ENCODE data around the gene ASB5.
"Not testable (repeated sequence)": the region's sequence is repeated elsewhere in the genome, so short reads cannot be mapped to it uniquely, and the experiment has no call there.

The ASB5 gene

DNA sequence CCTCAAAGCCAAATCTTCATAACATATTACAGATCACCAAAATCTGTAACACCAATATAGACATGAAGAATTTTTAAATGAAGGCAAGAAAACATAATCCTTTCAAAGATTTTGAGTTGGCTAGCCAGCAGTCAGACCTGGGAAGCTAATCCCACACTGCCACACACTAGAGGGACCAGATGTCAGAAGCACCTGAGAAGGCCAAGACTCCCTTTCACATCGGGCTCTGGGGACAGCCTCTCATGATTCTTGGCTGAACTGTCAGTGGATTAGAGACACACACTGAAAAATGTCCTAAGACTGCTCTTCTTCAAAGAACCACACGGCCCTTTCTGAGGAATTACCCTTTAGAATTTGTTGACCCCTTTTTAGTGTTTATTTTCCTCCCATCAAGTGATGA, 45.5 kb downstream of the ASB5 start:
- no peaks in the 10 kb centered on the region for H3F3A ChIP-seq (ENCODE audit: insufficient read depth, low read length)
- H2AFZ ChIP-seq (ENCODE audit: low read length) = no peak overlapping the region
- no peaks in the 10 kb centered on the region for H3K79me2 ChIP-seq (ENCODE audit: insufficient read depth, low read length)
- no peak overlapping the region for H3K4me2 ChIP-seq (ENCODE audit: low read length)
- TF ChIP-seq EZH2 (IDR thresholded peaks at IDR 0.05; ENCODE audit: borderline replicate concordance, low read length) = no peak
- no peak for TF ChIP-seq CTCF (IDR thresholded peaks at IDR 0.05; ENCODE audit: low read length)
- no peaks in the 10 kb centered on the region for H3K36me3 ChIP-seq (ENCODE audit: insufficient read depth, low read length)
- no peaks in the 10 kb centered on the region for H3K9me3 ChIP-seq (ENCODE audit: low read length)
- no peaks in the 10 kb centered on the region for H3K9me2 ChIP-seq (ENCODE audit: low read depth, low read length)
- H4K20me1 ChIP-seq (ENCODE audit: insufficient read depth, low read length) = no peaks in the 10 kb centered on the region
- H3K4me1 ChIP-seq (ENCODE audit: insufficient read depth, low read length, severe bottlenecking) = no peaks in the 10 kb centered on the region
- no peaks in the 10 kb centered on the region for H3K27me3 ChIP-seq (ENCODE audit: insufficient read depth, low read length)
- no peak overlapping the region for H3K4me3 ChIP-seq (ENCODE audit: low read depth, low read length, poor library complexity, severe bottlenecking)
- no peak overlapping the region for H3K9ac ChIP-seq (ENCODE audit: low read length)
- H3K27ac ChIP-seq (ENCODE audit: low read depth, low read length, poor library complexity, severe bottlenecking) = no peak overlapping the region

DNA sequence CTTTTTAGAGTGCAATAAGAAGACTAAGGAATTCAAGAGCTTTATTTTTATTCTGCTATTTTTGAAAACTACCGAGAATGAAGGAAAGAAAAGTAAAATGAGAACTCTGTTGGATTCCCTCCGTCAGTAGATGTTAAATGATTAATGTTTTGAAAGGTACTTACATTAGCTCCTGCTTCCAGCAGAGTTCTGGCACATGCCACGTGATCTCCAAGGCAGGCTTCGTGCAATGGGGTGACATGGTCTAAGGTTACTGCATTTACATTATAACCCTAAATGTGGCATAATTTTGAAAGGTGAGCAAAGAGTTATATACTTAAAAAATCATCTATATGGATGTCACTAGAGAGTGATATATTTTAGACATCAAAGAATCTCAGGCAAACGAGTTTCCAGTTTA, 46.9 kb downstream of the ASB5 start:
- no peaks in the 10 kb centered on the region for H3K27me3 ChIP-seq (ENCODE audit: insufficient read depth, low read length)
- H4K20me1 ChIP-seq (ENCODE audit: insufficient read depth, low read length) = no peaks in the 10 kb centered on the region
- H3K36me3 ChIP-seq (ENCODE audit: insufficient read depth, low read length) = no peaks in the 10 kb centered on the region
- no peak overlapping the region for H3K27ac ChIP-seq (ENCODE audit: low read depth, low read length, poor library complexity, severe bottlenecking)
- no peak overlapping the region for H2AFZ ChIP-seq (ENCODE audit: low read length)
- no peak overlapping the region for H3K4me2 ChIP-seq (ENCODE audit: low read length)
- TF ChIP-seq EZH2 (IDR thresholded peaks at IDR 0.05; ENCODE audit: borderline replicate concordance, low read length) (no peak), CTCF (IDR thresholded peaks at IDR 0.05; ENCODE audit: low read length) (no peak)
- H3K4me3 ChIP-seq (ENCODE audit: low read depth, low read length, poor library complexity, severe bottlenecking) = no peak overlapping the region
- H3K4me1 ChIP-seq (ENCODE audit: insufficient read depth, low read length, severe bottlenecking) = no peaks in the 10 kb centered on the region
- no peaks in the 10 kb centered on the region for H3K79me2 ChIP-seq (ENCODE audit: insufficient read depth, low read length)
- no peaks in the 10 kb centered on the region for H3K9me3 ChIP-seq (ENCODE audit: low read length)
- H3K9ac ChIP-seq (ENCODE audit: low read length) = no peak overlapping the region
- H3K9me2 ChIP-seq (ENCODE audit: low read depth, low read length) = no peaks in the 10 kb centered on the region
- H3F3A ChIP-seq (ENCODE audit: insufficient read depth, low read length) = no peaks in the 10 kb centered on the region

DNA sequence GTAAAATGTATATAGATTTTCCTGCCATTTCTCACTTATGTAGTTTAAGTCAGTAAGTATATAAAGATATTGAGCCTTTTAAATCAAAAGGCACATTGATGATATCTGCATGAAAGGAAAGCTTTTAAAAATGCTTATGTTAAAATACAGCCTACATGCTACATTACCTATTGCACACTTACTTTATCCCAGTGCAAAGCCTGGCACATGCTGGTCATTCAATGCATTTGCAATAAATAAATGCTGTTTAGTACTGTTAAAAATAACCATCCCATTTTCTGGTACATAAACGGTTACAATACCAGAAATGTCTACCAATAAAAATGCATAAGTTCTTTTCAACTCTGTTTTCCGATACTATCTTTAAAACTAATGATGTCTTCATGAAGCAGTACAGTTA, 51.5 kb downstream of the ASB5 start:
- TF ChIP-seq CTCF (IDR thresholded peaks at IDR 0.05; ENCODE audit: low read length) (no peak), EZH2 (IDR thresholded peaks at IDR 0.05; ENCODE audit: borderline replicate concordance, low read length) (no peak)
- H3K79me2 ChIP-seq (ENCODE audit: insufficient read depth, low read length) = no peaks in the 10 kb centered on the region
- H3K9ac ChIP-seq (ENCODE audit: low read length) = no peak overlapping the region
- H3K4me1 ChIP-seq (ENCODE audit: insufficient read depth, low read length, severe bottlenecking) = no peaks in the 10 kb centered on the region
- no peaks in the 10 kb centered on the region for H3K9me3 ChIP-seq (ENCODE audit: low read length)
- H3K27me3 ChIP-seq (ENCODE audit: insufficient read depth, low read length) = no peaks in the 10 kb centered on the region
- no peak overlapping the region for H2AFZ ChIP-seq (ENCODE audit: low read length)
- no peaks in the 10 kb centered on the region for H4K20me1 ChIP-seq (ENCODE audit: insufficient read depth, low read length)
- H3K36me3 ChIP-seq (ENCODE audit: insufficient read depth, low read length) = no peaks in the 10 kb centered on the region
- no peak overlapping the region for H3K4me2 ChIP-seq (ENCODE audit: low read length)
- no peak overlapping the region for H3K27ac ChIP-seq (ENCODE audit: low read depth, low read length, poor library complexity, severe bottlenecking)
- no peaks in the 10 kb centered on the region for H3K9me2 ChIP-seq (ENCODE audit: low read depth, low read length)
- no peak overlapping the region for H3K4me3 ChIP-seq (ENCODE audit: low read depth, low read length, poor library complexity, severe bottlenecking)
- no peaks in the 10 kb centered on the region for H3F3A ChIP-seq (ENCODE audit: insufficient read depth, low read length)

DNA sequence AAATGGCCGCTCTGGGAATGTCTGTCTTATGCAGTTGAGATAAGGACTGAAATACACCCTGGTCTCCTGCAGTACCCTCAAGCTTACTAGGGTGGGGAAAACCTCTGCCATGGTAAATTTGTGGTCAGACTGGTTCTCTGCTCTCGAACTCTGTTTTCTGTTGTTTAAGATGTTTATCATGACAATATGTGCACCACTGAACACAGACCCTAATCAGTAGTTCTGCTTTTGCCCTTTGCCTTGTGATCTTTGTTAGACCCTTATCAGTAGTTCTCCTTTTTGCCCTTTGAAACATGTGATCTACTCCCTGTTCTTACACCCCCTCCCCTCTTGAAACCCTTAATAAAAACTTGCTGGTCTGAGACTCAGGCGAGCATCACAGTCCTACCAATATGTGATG, 56.7 kb downstream of the ASB5 start:
- not testable (repeated sequence) for H2AFZ ChIP-seq (ENCODE audit: low read length); H3K9me3 ChIP-seq (ENCODE audit: low read length); H3K4me1 ChIP-seq (ENCODE audit: insufficient read depth, low read length, severe bottlenecking); H3K27ac ChIP-seq (ENCODE audit: low read depth, low read length, poor library complexity, severe bottlenecking); H3K79me2 ChIP-seq (ENCODE audit: insufficient read depth, low read length); H3K9ac ChIP-seq (ENCODE audit: low read length); H4K20me1 ChIP-seq (ENCODE audit: insufficient read depth, low read length); H3K4me3 ChIP-seq (ENCODE audit: low read depth, low read length, poor library complexity, severe bottlenecking); H3K9me2 ChIP-seq (ENCODE audit: low read depth, low read length); H3K27me3 ChIP-seq (ENCODE audit: insufficient read depth, low read length); H3F3A ChIP-seq (ENCODE audit: insufficient read depth, low read length); H3K4me2 ChIP-seq (ENCODE audit: low read length); H3K36me3 ChIP-seq (ENCODE audit: insufficient read depth, low read length)
